Skin of body (tissue), 2 donors: ENCODE results near the gene KIF1B. TPM values are rescaled to one million over a fixed set of nuclear protein-coding genes. Genes with fewer than 3 reads are reported as not detected.

Source experiments
- DNase-seq: peaks from one replicate; lab custom pipeline; 2025; lab: John Stamatoyannopoulos, UW
- total RNA-seq: library from RNA; depleted of rRNA; stranded (reverse); fragments of >200 nt; gene quantifications from one replicate; pipeline ENCODE4 v1.2.3, GENCODE V29; 2014

The KIF1B gene, protein sequence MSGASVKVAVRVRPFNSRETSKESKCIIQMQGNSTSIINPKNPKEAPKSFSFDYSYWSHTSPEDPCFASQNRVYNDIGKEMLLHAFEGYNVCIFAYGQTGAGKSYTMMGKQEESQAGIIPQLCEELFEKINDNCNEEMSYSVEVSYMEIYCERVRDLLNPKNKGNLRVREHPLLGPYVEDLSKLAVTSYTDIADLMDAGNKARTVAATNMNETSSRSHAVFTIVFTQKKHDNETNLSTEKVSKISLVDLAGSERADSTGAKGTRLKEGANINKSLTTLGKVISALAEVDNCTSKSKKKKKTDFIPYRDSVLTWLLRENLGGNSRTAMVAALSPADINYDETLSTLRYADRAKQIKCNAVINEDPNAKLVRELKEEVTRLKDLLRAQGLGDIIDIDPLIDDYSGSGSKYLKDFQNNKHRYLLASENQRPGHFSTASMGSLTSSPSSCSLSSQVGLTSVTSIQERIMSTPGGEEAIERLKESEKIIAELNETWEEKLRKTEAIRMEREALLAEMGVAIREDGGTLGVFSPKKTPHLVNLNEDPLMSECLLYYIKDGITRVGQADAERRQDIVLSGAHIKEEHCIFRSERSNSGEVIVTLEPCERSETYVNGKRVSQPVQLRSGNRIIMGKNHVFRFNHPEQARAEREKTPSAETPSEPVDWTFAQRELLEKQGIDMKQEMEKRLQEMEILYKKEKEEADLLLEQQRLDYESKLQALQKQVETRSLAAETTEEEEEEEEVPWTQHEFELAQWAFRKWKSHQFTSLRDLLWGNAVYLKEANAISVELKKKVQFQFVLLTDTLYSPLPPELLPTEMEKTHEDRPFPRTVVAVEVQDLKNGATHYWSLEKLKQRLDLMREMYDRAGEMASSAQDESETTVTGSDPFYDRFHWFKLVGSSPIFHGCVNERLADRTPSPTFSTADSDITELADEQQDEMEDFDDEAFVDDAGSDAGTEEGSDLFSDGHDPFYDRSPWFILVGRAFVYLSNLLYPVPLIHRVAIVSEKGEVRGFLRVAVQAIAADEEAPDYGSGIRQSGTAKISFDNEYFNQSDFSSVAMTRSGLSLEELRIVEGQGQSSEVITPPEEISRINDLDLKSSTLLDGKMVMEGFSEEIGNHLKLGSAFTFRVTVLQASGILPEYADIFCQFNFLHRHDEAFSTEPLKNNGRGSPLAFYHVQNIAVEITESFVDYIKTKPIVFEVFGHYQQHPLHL (N-terminal part only)
- total RNA-seq: 74.6 TPM

DNA sequence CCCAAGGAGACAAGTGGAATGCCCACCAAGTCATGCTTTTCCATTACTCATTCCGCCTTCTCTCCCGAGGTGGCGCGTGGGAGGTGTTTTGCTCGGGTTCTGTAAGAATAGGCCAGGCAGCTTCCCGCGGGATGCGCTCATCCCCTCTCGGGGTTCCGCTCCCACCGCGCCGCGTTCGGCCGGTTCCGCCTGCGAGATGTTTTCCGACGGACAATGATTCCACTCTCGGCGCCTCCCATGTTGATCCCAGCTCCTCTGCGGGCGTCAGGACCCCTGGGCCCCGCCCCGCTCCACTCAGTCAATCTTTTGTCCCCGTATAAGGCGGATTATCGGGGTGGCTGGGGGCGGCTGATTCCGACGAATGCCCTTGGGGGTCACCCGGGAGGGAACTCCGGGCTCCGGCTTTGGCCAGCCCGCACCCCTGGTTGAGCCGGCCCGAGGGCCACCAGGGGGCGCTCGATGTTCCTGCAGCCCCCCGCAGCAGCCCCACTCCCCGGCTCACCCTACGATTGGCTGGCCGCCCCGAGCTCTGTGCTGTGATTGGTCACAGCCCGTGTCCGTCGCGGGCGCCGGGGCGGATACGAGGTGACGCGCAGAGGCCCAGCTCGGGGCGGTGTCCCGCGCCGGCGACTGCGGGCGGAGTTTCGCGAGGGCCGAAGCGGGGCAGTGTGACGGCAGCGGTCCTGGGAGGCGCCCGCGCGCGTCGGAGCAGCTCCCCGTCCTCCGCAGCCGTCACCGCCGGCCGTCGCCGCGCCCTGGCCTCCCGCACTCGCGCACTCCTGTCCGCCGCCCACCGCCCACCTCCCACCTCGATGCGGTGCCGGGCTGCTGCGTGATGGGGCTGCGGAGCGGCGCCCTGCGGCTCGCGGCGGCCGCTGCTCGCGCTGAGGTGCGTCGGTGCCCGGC, at the start of gene KIF1B:
KIF1B (plus strand) TSS at position 666 of the 906 bp plus-strand sequence. CDS start 21,759 bp downstream, outside the sequence.
- peak; percentile 95 for DNase-seq

DNA sequence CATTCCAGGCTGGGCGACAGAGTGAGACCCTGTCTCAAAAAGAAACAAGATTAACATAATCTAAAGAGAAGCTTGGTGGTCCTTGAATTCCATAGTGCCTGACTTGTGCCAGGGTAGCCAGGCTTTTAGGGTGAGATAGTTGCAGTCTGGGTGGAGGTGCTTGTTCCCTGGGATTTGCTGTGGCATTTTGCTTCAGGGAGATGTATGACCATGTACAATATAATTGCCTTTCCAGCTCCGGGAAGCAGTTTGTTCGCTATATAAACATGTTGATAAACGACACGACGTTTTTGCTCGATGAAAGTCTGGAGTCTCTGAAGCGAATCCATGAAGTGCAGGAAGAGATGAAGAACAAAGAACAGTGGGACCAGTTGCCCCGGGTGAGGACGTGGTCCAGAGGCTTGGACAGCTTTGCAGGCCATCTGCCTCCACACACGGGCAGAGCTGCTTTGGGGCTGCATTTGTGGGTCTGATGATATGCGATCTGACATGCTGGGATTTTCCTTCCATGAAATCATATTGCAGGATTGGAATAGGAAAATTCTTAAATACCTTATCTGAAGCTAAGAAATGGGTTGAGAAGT, 49.4 kb upstream of the KIF1B start:
- DNase-seq: no peak

DNA sequence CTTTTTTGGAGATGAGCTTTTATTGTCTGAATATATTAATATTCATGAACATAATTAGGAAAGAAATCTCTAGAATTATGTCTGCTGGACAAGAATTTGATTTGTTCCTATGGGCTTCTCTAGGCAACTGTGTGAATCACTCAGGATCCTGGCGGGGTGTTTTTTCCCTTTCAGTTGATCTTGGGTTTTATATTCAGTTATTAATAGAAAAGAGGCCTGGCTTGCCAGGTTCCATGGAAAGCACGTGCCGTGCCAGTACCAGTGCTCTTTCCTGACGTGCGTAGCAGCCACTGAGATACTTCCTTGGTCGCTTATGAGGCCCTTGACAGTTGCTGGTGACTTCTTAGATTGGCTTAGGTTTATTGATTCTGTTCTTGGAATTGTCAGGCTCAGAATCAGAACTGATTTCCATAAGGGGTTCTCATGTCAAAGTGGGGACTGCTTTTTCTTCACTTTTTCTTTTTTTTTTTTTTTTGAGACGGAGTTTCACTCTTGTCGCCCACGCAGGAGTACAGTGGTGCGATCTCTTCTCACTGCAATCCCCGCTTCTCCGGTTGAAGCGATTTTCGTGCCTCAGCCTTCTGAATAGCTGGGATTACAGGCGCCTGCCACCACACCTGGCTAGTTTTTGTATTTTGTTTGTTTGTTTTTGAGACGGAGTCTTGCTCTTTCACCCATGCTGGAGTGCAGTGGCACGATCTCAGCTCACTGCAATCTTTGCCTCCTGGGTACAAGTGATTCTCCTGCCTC, 48.7 kb upstream of the KIF1B start:
- no peak for DNase-seq

DNA sequence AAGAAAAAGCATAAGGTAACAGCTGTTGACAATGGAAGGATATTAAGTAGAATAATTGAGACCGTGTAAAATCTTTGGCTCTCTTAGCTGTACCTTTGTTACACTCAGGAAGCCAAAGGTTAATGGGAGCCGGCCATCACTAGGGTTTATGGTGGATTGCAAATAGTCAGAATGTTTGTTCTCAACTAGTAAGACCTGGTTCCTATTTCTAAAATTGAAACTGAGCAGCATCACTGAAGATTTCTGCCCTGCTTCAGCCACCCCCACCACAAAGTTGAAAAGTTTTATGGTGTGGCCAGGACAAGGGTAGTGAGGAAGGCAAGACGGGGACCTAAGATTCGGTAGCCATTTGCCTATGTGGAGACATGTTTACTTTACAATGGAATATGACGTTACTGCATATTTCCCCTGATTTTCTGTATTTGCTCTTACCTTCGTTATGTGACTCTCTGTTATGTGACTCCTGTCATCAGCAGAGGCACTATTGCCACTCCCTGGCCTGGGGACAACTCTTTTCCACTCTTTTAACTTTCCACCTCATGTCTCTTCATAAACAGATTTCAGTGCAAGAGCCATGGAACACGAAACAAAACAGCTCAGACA, 41.4 kb upstream of the KIF1B start:
- no peak for DNase-seq

DNA sequence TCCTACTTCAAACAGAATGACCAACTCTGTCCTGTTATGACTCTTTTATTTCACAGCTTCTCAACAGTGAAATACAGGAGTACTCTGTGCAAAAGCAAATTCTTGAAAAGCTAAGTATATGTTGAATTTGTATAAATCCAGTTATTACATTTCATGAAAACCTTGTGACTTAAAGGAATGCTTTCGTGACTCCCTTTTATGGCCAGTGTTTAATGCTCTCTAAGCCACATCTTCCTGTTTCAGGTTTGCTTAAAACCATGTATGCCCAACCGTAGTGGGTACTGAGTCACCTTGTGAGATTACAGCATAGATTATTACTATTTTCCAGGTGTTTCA, 40.2 kb upstream of the KIF1B start:
- no peak for DNase-seq

DNA sequence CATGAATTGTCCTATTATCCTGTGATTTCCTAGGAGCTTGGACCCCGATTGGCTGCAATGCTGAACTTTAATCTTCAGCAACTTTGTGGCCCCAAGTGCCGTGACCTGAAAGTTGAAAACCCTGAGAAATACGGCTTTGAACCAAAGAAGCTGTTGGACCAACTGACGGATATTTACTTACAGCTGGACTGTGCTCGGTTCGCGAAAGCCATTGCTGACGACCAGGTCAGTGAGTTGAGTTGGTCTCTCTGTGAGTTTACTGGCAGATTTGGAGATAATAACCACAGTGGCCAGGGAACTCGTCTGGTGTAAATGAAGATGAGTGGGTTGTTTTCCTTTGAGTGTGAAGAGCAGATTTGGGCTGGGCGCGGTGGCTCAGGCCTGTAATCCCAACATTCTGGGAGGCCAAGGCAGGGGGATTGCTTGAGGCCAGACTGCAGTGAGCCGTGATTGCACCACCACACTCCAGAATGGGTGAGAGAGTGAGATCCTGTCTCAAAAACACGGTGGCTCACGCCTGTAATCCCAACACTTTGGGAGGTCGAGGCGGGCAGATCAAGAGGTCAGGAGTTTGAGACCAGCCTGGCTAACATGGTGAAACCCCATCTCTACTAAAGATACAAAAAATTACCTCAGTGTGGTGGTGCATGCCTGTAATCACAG, 39.1 kb upstream of the KIF1B start:
- DNase-seq: no peak

DNA sequence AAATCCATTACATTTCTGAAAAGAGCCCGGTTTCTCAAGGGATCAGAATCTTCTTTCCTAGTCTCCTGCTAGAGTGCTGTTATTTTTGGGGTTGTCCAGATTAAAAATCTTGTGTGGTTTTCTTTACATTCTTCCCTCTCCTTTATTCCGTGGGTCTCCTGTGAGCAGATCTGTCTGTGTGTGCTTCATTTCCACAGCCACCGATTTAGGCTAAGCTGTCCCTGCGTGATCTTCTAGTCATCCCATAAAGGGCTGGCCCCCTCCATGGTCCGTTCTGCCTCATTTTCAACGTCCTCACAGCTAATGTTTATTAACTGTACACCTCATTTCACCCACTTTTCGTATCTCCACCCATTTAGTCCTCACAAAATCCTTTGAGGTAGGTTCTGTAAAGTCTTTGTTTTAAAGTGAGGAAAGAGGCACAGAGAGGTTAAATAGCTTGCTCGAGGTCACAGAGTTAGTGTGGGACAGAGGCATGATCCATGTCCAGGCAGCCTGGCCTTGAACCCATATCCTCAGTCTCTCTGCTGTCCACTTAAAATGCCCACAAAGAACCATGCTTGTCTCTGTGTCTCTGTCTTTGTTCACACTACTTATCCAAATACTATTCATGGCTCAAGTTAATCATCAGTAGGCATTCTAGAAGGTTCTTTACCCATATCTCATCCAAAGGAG, 38.2 kb upstream of the KIF1B start:
- no peak for DNase-seq

DNA sequence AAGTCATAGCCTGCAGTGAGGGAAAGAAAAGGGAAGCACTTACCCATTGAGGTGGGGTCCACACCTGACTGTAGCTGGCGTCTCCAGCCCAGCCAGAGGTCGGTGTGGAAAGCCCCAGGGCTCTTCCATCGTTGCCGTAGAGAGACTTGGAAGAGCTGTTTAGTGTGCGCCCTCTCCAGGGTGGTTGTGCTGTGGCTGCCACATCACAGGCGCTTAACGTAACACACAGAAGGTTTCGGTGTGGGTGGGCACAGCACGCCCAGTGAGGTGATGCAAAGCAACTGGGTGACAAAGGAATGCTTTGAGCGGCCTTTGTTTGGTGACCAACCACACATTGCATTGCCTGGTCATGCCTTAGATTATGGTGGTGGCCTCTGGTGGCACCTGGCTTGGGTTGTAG, 36.8 kb upstream of the KIF1B start:
- no peak for DNase-seq

DNA sequence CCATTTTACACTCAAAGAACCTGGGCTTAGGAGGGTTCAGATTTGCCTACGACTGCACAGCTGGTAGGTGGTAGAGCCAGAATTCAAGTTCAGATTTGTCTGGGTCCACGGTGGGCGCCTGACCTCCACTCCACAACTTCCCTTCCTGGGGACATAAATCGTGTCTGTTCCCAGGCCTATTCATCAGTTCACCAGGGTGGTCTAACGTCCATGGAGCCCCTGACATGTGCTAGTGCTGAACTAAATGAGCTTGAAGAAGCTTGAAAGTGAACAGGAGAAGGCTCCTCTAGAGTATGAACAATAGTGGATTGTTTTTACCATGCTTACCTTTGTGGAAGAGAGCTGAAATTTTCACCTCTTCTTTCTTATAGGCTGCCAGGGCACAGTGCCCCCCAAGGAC, 32.5 kb upstream of the KIF1B start:
- no peak for DNase-seq

DNA sequence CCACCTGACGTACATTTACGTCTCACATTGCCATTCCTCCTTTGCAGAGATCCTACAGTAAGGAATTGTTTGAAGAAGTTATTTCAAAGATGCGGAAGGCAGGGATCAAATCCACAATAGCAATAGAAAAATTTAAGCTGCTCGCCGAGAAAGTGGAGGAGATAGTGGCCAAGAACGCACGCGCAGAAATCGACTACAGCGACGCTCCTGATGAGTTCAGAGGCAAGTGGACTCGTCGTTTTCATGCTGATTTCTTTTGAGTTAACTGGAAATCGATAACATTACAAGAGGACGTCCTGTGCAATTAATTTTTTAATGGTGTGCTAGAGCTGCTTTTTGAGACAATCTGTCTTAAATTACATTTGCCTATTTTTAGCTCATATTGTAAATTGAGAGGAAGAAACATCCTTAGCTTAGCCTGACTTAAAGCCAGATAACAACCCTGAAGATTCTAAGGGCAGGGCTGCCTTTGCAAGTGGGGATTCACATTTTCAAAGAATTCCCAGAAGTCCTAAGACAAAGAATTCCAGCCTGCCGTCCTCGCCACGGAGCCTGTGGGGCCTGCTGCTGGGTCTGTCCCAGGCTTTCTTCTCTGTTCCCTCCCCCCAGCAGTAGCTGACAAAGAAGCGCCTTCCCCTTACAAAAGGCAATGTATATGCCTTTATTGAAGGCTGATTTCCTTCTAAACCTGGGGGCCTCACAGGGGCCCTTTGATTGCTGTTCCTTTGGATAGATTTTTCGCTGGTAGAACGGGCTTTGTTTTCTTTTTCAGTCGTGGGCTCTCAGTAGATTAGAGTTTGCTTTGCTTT, 31.6 kb upstream of the KIF1B start:
- peak; percentile 59 for DNase-seq

DNA sequence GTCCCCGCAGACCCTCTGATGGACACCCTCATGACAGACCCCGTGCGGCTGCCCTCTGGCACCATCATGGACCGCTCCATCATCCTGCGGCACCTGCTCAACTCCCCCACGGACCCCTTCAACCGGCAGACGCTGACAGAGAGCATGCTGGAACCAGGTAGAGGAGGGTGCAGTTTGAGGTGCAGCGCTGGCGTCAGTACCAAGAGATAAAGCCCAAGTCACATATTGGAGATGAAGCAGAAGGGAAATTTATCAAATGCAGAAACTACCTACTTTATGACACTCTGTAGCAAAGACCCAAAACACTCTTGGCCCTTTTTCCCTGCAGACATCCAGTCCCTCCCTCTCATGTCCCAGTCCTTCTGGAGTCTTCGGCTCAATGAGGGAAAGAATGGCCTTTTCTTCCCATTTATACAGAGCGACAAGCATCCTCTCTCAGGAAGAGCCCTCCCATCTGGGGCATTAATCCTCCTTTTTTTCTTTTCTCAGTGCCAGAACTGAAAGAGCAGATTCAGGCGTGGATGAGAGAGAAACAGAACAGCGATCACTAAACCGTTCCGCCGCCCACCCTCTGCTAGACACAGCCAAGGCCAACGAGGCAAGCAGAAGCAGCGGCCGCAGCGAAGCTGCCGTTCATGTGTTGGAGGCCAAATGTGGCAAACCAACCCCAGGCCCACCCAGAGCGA, 30.8 kb upstream of the KIF1B start:
- DNase-seq: no peak

DNA sequence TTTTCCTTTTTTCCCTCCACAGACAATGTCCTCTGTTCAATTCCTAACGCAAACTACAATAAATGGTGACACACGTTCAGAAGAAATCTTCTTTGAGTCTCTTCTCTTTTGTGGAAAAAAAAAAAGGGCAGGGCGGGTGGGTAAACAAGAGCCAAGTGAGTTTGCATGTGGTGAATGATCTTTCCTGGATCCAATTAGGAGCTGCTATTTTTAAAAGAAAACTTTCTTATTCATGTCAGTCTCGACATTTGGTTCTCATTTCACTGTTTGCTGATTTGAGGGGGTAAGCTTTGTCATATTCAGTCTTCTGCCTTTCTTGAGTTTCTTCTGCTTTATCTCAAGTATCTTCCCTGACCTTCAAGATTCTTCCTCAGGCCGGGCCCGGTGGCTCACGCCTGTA, 29.2 kb upstream of the KIF1B start:
- peak; percentile 88 for DNase-seq

DNA sequence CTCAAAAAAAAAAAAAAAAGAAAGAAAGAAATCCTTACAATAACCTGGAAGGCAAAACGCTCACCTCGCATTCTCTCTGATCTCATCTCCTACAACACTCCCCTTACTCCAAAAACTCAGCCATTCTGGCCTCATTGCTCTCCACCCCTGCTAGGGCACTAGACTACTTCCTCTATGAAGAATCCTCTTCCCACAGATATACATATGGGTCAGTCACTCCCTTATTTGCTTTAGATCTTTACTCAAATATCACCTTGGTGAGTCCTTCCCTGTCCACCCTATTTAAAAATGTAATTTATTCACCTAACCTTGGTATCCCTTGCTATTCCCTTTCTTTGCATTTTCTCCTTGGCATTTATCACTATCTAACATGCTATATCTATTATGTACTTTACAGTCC, 24.6 kb upstream of the KIF1B start:
- DNase-seq: no peak

DNA sequence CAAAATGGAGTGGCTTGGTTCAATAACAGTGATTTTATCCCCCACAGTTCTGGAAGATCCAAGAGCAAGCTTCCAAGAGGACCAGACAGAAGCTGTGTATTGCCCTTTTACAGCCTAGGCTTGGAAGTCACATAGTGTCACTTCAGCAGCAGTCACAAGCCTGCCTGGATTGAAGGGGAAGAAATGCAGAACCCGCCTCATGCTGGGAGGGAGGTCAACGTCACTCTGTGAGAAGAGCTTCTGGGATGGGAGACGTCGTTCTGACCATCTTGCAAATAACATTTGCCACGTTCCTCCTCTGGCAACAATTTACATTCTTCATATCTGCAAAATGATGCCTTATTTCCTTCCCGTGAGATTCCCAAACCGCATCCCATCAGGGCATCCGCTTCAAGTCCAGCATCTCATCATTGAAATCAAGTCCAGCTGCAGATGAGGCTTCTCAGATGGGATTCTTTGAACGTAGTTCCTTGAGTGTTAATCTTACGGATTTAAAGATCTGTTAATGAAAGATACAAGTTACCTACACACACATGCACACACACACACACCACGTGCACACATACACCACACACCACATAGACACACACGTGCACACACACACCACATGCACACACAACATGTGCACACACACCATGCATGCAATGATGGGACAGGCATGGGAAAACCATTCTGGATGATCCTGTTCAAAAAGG, 23.9 kb upstream of the KIF1B start:
- peak; percentile 85 for DNase-seq

DNA sequence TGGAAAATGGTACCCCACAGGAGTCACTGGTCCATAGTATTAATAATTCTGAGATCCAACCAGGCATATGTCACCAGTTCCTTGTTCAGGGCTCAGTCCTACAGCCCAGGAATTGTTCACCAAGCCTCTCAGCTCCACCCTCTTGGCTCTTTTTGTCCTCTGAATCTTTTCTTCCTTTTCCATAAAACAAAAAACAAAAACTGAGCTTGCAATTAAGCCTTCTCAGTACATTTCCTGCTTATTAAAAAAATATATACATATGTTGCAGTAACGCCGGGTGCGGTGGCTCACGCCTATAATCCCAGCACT, 23.4 kb upstream of the KIF1B start:
- peak; percentile 34 for DNase-seq

DNA sequence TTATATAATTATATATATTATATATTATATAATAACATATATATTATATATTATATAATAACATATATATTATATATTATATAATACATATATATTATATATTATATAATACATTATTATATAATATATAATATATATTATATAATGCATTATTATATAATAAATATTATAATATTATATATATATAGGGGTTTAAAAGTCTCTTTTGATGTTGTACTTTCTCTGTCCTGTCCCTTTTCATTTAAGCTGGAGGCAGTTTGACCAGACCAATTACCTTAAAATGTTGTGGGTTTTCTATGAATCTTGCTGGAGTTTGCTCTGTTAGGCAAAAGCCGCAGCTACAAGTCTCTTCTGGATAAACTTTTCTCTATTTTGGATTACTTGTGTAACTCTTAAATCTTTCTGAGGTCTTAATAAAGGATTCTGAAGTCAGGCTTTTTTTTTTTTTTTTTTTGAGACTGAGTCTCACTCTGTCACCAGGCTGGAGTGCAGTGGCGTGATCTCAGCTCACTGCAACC, 22.2 kb upstream of the KIF1B start:
- DNase-seq: no peak
